HG03066 (cell line): ENCODE results near the gene TMEM108.
A peak's percentile ranks its signal among the peaks of the same experiment; 100 is the strongest.

Source experiments
- ATAC-seq: cut with Tn5 transposase; IDR thresholded peaks from one replicate; pipeline ENCODE4 v1.9.1; 2021; ENCODE audit warnings: low read depth; ENCODE audit not compliant: unreplicated experiment

The TMEM108 gene

DNA sequence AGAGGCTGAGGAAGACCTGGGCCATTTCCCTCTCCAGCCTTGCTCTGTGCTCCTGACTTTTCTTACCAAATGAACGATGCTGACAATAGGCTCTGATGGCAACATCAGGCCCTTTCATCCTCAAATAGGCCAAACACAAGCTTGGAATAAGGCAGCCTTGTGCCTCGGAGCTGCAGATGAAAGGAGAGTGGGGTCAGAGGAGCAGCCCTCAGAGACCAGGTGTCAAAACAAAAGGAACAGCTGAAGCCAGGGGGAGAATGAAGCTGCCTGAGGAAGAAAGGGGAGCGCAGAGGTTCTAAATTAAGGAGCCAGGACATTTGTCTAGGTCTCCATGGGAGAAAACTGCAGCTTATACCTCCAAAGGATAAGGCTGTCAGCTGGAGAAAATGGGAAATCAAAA is 366.7 kb downstream of the TMEM108 start:
- ATAC-seq = no peak

GRCh38 chr3:133408366-133408765 is 370.2 kb downstream of the TMEM108 start:
- ATAC-seq = no peak

GRCh38 chr3:133408961-133409360 is 370.8 kb downstream of the TMEM108 start:
- ATAC-seq = no peak

DNA sequence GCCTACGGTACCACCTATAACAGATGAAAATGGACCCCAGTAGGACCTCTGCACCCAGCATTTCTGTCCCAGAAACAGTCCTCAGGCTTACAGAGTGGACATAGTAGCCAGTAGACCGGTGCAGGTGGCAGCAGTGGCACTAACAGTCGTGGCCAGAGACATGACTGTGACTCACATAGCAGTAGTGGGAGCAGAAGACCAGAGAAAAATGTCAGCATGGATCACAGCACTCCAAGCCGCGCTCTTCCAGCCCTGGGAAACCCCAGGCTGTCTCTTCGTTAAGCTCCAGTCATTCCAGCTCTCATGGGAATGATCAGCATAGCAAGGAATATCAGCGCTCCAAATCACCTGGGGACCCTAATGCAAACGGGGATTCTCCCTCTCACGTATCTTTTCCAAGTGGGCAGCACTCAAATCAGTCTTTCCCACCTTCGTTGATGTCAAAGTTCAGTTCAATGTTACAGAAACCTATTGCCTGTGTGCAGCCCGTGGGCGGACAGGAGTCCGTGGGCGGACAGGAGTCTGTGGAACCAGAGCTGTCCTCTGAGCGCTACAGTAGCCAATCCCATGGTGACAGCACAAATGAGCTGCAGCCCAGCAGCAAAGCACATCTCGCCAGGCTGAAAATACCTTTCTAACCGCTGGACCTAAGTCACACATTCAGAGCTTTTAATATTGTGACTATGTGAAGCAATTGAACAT is 372.2 kb downstream of the TMEM108 start:
- ATAC-seq = no peak

DNA sequence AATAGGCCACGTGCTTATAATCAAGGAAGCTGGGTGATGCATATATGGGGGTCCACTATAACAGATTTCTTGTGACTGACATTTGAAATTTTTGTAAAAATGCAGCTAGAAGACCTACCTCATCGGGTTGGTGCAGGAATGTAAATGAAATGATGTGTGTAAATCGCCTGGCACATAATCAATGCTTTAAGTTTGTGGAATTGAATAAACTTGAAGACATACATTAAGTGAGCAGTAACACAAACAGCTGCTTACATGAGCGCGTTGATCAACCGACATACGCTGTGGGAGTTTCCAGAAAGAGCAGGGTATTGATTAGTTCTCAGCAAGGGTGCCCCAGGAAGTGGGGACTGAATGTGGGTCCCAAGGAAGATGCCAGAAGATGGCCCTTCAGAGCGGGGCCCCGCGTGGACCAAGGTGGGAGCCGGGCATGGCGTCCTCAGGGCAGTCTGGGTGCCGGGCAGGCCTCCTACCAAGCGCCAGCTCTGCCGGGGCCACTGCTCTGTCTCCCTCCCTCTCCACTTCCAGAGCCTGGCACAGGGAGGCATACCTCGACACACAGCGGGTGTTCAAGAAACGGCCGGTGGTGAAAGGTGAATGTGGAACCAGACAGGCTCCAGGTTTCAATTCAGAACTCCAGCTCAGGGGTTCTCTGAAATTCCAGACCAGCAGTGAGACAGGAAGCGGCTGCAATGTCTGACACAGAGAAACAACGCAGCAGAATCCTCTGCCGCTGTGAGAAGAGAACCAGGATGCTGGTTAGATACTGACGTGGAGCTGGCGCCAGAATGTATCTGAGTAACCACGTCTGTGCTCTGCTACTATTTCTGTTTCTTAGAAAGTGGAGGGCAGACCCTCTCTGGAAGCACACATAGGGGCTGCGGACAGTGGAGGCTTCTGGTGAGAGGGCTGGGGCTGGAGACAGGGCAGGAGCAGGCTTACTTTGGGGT is 374.3 kb downstream of the TMEM108 start:
- no peak for ATAC-seq

GRCh38 chr3:133413161-133414020 is 375.2 kb downstream of the TMEM108 start:
- ATAC-seq = no peak

- ATAC-seq = no peak
These were observed 375.8 kb downstream of the TMEM108 start for GRCh38 chr3:133414021-133414392.

DNA sequence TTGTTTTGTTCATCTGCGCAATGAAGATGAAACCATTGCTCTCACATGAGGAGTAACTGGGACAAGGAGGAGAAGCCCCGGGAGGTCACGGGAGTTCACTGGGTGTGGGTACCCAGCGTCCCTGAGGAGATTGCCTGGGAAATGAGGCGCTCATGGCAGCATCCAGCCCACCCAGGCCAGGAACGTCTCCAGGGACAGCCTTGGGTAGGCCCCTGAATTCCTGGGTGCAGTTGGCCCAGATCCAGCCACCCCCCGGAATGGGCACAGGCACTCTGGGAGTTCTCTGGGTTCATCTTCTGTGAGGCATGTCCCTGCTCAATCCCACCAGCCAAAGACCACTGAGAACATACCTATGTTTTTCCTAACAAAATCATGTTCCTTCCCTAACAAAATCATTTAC is 380.2 kb downstream of the TMEM108 start:
- ATAC-seq = no peak

GRCh38 chr3:133419151-133419909 is 381.1 kb downstream of the TMEM108 start:
- no peak for ATAC-seq

- ATAC-seq = no peak
These were observed 387.0 kb downstream of the TMEM108 start for GRCh38 chr3:133424937-133425869.

DNA sequence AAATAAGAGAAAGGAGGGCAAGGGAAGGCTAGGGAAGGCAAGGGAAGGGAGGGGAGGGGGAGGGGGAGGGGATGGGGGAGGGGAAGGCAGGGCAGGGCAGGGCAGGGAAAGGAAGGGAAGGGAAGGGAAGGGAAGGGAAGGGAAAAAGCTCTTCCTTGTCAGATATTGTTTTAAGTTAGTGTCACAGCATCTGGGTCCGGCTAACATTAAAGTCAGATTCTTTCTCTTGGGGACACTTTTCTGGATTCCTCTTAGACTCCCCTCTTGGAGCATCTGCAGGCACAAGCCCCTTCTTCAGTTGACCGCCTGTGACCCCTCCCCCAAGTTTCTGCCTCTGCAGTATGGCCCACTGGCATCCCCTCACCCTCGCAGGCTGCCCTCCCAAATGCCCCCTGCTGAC is 387.7 kb downstream of the TMEM108 start:
- no peak for ATAC-seq

DNA sequence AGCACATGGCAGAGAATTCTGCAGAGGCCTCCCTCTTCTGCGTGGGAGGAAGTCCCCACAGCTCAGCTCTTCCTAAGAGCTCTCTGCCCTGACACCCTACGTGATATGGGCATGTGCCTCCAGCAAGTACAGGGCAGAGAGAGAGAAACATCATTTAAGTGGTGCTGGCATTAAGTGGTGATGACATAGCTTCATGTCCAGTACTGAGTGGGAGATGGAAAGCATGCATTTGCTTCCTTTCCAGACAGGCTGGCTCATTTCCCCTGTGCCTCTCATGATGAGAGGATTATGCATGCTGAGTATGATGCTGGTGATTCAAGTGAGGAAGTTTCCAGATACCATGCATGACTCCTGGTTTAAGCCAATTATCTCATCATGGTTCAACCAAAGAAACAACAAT is 388.5 kb downstream of the TMEM108 start:
- no peak for ATAC-seq

DNA sequence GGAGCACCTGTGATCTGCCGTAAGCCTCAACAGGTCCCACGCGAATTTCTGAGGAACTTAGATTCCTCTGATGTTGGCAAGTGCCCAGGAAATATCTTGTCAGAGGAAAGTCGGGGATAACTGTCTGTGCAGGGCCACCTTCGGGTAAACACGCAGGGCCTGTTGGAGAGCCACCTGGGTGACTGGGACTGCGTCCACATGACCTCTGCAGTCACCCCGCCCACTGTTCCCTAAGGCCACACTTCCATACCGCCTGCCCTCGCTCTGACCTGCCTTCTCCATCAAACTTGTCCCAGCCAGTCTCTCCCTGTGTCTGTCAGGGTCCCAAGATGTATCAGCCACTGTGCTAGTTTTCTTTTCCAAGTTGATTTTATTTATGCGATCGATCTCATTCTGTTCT is 390.4 kb downstream of the TMEM108 start:
- no peak for ATAC-seq

DNA sequence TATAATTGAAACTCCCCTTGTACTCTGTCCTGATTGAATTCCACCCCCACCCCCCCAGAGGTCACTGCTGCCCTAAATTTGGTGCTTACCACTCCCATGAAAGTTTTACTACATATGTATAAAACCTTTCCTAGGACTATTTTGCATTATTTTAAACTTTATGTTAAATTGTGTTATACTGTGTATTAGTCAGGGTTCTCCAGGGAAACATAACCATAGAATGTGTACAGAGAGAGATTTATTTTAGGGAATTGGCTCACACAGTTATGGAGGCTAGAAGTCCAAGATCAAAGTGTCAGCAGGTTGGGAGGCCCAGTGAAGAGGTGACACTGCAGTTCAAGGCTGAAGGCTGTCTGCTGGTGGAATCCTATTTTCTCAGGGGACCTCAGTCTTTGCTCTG is 390.9 kb downstream of the TMEM108 start:
- no peak for ATAC-seq

DNA sequence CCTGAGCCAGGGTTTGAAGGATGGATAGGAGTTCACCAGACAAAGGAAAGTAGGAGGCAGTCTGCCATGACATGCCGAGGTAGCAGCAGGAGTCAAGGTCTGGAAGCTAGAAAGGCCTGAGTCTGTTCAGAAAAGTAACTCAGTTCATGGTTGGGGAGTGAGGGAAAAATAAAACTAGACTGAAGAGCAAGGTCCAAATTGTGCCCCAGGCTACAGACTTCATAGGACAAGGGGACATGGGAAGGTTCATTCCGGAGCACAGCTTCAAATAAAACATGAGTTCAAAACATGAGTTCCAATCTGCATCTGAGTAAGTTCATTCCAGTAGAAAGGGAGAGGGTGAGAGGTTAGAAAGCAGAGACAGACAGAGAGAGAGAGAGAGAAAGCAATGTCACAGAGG is 401.4 kb downstream of the TMEM108 start:
- ATAC-seq = no peak

- ATAC-seq = no peak
These were observed 402.5 kb downstream of the TMEM108 start for GRCh38 chr3:133440652-133441051.

DNA sequence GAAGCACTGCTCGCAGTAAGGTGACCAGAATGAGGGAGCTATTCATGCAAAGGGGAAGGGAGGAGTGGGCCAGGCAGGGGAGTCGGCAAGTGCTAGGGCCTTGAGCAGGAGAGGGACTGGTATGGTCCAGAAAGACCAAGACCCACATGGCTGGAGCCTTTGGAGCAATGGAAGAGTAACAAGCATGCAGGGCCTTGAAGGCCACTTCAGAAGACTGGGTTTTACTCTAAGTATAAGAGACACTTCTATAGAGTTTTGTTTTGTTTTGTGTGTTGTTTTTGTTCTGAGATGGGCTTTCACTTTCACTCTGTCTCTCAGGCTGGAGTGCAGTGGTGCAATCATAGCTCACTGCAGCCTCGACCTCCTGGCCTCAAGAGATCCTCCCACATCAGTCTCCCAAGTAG is 403.7 kb downstream of the TMEM108 start:
- peak; percentile 75 for ATAC-seq

DNA sequence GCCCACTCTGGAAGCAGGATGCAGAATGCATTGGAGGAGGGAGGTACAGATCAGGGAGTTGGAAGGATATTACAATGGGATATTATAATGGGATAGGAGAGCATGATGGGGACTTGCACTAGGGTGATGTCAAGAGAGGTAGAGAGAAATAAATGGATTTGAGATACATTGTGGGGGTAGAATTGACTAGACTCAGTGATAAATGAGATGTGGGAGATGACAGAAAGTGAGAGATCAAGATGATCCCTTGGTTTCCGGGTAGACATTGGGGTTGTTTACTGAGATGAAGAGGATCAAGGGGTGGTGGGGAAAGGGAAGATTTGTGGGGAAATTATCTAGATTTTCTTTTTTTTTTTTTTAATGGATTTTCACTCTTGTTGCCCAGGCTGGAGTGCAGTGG is 404.3 kb downstream of the TMEM108 start:
- ATAC-seq = no peak
